ENCODE results near the gene ASAP2.

Gene ASAP2

GRCh38 chr2:9210030-9210429 lies 3.4 kb downstream of the ASAP2 start:
- in situ Hi-C loops (cut with HindIII; ENCODE audit: low sequenced_read_pairs), result no loop called here

GRCh38 chr2:9211496-9211895 lies 4.9 kb downstream of the ASAP2 start:
- in situ Hi-C loops (cut with HindIII; ENCODE audit: low sequenced_read_pairs), result no loop called here
- no peak overlapping the region for H3K4me3 ChIP-seq (ENCODE audit: low read depth, low read length)
- no peak for DNase-seq (ENCODE audit: low read depth)
- TF ChIP-seq CTCF (IDR thresholded peaks at IDR 0.05; ENCODE audit: low read depth, low read length, missing control alignments), result no peak

More at GRCh38 chr2:9210030-9210429, 3.4 kb downstream of the ASAP2 start:
- TF ChIP-seq CTCF (IDR thresholded peaks at IDR 0.05; ENCODE audit: low read depth, low read length, missing control alignments), result no peak
- no peak for DNase-seq (ENCODE audit: low read depth)
- H3K4me3 ChIP-seq (ENCODE audit: low read depth, low read length), result no peak overlapping the region

GRCh38 chr2:9212010-9212635 lies 5.5 kb downstream of the ASAP2 start:
- H3K4me3 ChIP-seq (ENCODE audit: low read depth, low read length), result no peak overlapping the region
- in situ Hi-C loops (cut with HindIII; ENCODE audit: low sequenced_read_pairs), result no loop called here
- DNase-seq (ENCODE audit: low read depth), result no peak
- no peak for TF ChIP-seq CTCF (IDR thresholded peaks at IDR 0.05; ENCODE audit: low read depth, low read length, missing control alignments)

GRCh38 chr2:9212661-9213411 lies 6.2 kb downstream of the ASAP2 start:
- H3K4me3 ChIP-seq (ENCODE audit: low read depth, low read length), result no peak overlapping the region
- in situ Hi-C loops (cut with HindIII; ENCODE audit: low sequenced_read_pairs), result no loop called here

GRCh38 chr2:9213477-9214051 lies 7.0 kb downstream of the ASAP2 start:
- no peak overlapping the region for H3K4me3 ChIP-seq (ENCODE audit: low read depth, low read length)
- DNase-seq (ENCODE audit: low read depth), result no peak
- no peak for TF ChIP-seq CTCF (IDR thresholded peaks at IDR 0.05; ENCODE audit: low read depth, low read length, missing control alignments)
- in situ Hi-C loops (cut with HindIII; ENCODE audit: low sequenced_read_pairs), result no loop called here

More at GRCh38 chr2:9212661-9213411, 6.2 kb downstream of the ASAP2 start:
- no peak for DNase-seq (ENCODE audit: low read depth)
- no peak for TF ChIP-seq CTCF (IDR thresholded peaks at IDR 0.05; ENCODE audit: low read depth, low read length, missing control alignments)

- no peak for TF ChIP-seq CTCF (IDR thresholded peaks at IDR 0.05; ENCODE audit: low read depth, low read length, missing control alignments)
- no peak overlapping the region for H3K4me3 ChIP-seq (ENCODE audit: low read depth, low read length)
- in situ Hi-C loops (cut with HindIII; ENCODE audit: low sequenced_read_pairs), result no loop called here
These were observed 8.3 kb downstream of the ASAP2 start for GRCh38 chr2:9214873-9215272.

More at GRCh38 chr2:9214873-9215272, 8.3 kb downstream of the ASAP2 start:
- DNase-seq (ENCODE audit: low read depth), result no peak
